ENCODE results near the gene GLRX2. TPM values are rescaled to one million over a fixed set of nuclear protein-coding genes. Genes with fewer than 3 reads are reported as not detected.

Gene GLRX2
- total and polyA plus RNA-seq, 2 of the 8 experiments (the other 6 are each of a cell fraction or from before 2014, with no cell fraction given), result 4.8 to 13.5 TPM

DNA sequence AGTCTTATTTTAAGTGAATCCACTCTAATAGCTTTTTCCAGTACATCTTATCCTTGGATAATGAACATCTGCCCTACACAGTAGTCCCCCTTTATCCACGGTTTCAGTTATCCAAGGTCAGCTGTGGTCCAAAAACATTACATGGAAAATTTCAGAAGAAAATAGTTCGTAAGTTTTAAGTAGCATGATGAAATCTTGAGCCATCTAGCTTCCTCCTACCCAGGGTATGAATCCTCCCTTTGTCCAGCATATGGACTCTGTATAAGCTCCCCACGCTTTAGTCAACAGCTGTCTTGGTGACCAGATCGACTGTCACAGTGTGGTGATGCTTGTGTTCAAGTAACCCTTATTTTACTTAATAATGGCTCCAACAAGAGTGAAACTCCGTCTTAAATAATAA, 2.6 kb downstream of the GLRX2 start:
- no peak for DNase-seq (ENCODE audit: low read depth in 1 of 2, low spot score in 2 of 2)
- 91% methylated on average over 5 of the region's 5 CpGs; no CpG with 5 or more reads in 1 of the 2 experiments for WGBS, 2 experiments (ENCODE audit: extremely low coverage in 1 of 2, insufficient coverage in 1 of 2, insufficient read length in 1 of 2, insufficient replicate concordance in 2 of 2, low coverage in 1 of 2, low lambda C conversion rate in 2 of 2, missing lambda C conversion rate in 1 of 2)
- H3K9ac ChIP-seq (replicated peaks in 1 of 4; ENCODE audit: extremely low read depth in 1 of 4, low read depth in 3 of 4, low read length in 3 of 4), result no peak overlapping the region
- ChIA-PET POLR2A (ENCODE audit: partially characterized antibody) (interaction anchor here (0.9 to 5.2 kb wide), 2 partner anchors 10 to 44 kb away, joined by 3 to 21 read pairs; partner anchors contain the start of genes RO60 and UCHL5), CTCF (ENCODE audit: partially characterized antibody) (interaction anchor here (1.3 kb wide), 1 partner anchor 18 kb away, joined by 3 read pairs; no protein-coding TSS in a partner anchor)
- no peak overlapping the region for H3K23ac ChIP-seq (ENCODE audit: insufficient read length)
- H4K91ac ChIP-seq (replicated peaks; ENCODE audit: insufficient read length, low read length), result no peak overlapping the region
- H2BK120ac ChIP-seq (replicated peaks; ENCODE audit: low read depth, low read length), result no peak overlapping the region
- H3K79me1 ChIP-seq (ENCODE audit: low read depth, low read length), result no peaks in the 10 kb centered on the region
- H3K79me2 ChIP-seq (ENCODE audit: control insufficient read depth in 1 of 2, insufficient read depth in 2 of 2, low read length in 2 of 2), result no peaks in the 10 kb centered on the region
- no peak overlapping the region for H3K4me2 ChIP-seq (ENCODE audit: insufficient read depth in 1 of 2, low read depth in 2 of 2, low read length in 2 of 2)
- H4K5ac ChIP-seq (ENCODE audit: insufficient read length, low read depth, low read length), result no peak overlapping the region
- H4K8ac ChIP-seq (ENCODE audit: extremely low read depth, insufficient read depth, low read length), result no peak overlapping the region
- no peak overlapping the region for H2BK12ac ChIP-seq (ENCODE audit: low read depth, low read length)
- no peak overlapping the region for H2BK5ac ChIP-seq (ENCODE audit: low read depth, low read length)
- H2AFZ ChIP-seq (ENCODE audit: low read length), result no peak overlapping the region
- H3K23me2 ChIP-seq (ENCODE audit: low read depth, low read length), result peaks cover 9% of the 10 kb centered on the region
- TF ChIP-seq GTF2F1 (IDR thresholded peaks at IDR 0.05; ENCODE audit: borderline replicate concordance, low read depth, low read length), result no peak
- TF ChIP-seq NANOG (IDR thresholded peaks at IDR 0.05; ENCODE audit: insufficient read depth, low read depth, low read length, poor library complexity, severe bottlenecking), result no peak
- no peak for TF ChIP-seq MAFK (IDR thresholded peaks at IDR 0.05; ENCODE audit: low read depth, low read length)
- peaks cover 2 to 6% (median 4%) of the 10 kb centered on the region in 4 experiments; a peak in 4 of 8 replicates for H3K36me3 ChIP-seq (ENCODE audit: control insufficient read depth in 2 of 4, insufficient read depth in 4 of 4, low read length in 3 of 4)
- H3K4ac ChIP-seq (replicated peaks; ENCODE audit: insufficient read length, low read depth, low read length), result no peak overlapping the region
- no peak overlapping the region for H3K4me3 ChIP-seq (ENCODE audit: extremely low read depth in 1 of 4, insufficient read depth in 2 of 4, low read depth in 3 of 4, low read length in 4 of 4)
- H3K18ac ChIP-seq (ENCODE audit: extremely low read depth, low read length), result no peak overlapping the region
- H2BK15ac ChIP-seq (ENCODE audit: low read length), result no peak overlapping the region
- peaks cover 0 to 2% of the 10 kb centered on the region in 2 experiments for H4K20me1 ChIP-seq (replicated peaks in 1 of 2; ENCODE audit: control insufficient read depth in 1 of 2, insufficient read depth in 2 of 2, low read length in 2 of 2)
- H3K56ac ChIP-seq (replicated peaks; ENCODE audit: insufficient read length, low read depth, low read length), result no peak overlapping the region
- no peak overlapping the region for H3K27ac ChIP-seq (ENCODE audit: low read depth, low read length)
- H2BK20ac ChIP-seq (ENCODE audit: low read length), result no peak overlapping the region
- peaks cover 0 to 11% (median 3%) of the 10 kb centered on the region in 4 experiments; a peak in 3 of 7 replicates for H3K27me3 ChIP-seq (replicated peaks in 1 of 4; ENCODE audit: control insufficient read depth in 3 of 4, extremely low read depth in 1 of 4, insufficient read depth in 3 of 4, low read length in 3 of 4)
- H3K14ac ChIP-seq (ENCODE audit: insufficient read length), result no peak overlapping the region
- H3K4me1 ChIP-seq (replicated peaks in 1 of 4; ENCODE audit: control insufficient read depth in 3 of 4, insufficient read depth in 4 of 4, low read length in 3 of 4), result peaks cover 0 to 5% (median 2%) of the 10 kb centered on the region in 4 experiments; a peak in 4 of 7 replicates
- no peak for FAIRE-seq
- no peaks in the 10 kb centered on the region for H3K9me3 ChIP-seq (ENCODE audit: insufficient read depth in 2 of 2, low read depth in 1 of 2, low read length in 1 of 2)
- no peak overlapping the region for H2AK5ac ChIP-seq (ENCODE audit: low read depth, low read length)
